Aorta (tissue), 5 donors: ENCODE measurements around the gene FGF9. TPM values are rescaled to one million over a fixed set of nuclear protein-coding genes. Genes with fewer than 3 reads are reported as not detected.

ENCODE experiments used
- ATAC-seq: fragments of 200-7000 bp; cut with Tn5 transposase; one replicate; pipeline ENCODE4 v1.9.1; 2022; ENCODE audit warnings: moderate library complexity; ENCODE audit not compliant: low FRiP score
- DNase-seq, 2 donors: peaks; one replicate each; pipeline ENCODE4 v3.0.0-alpha.2; 2020
- H3K27ac ChIP-seq, 2 donors: one replicate each; pipeline ENCODE4 v1.5.1; 2013; ENCODE audit warnings: low read length in 2 of 2, mild to moderate bottlenecking in 2 of 2, moderate library complexity in 2 of 2, control low read depth in 1 of 2, inconsistent platforms in 1 of 2, low read depth in 1 of 2
- H3K27me3 ChIP-seq, 2 donors: one replicate each; pipeline ENCODE4 v1.6.1; 2013; ENCODE audit warnings: control low read depth in 1 of 2, low read length in 1 of 2, mild to moderate bottlenecking in 1 of 2, moderate library complexity in 1 of 2; ENCODE audit not compliant: insufficient read depth in 2 of 2, control insufficient read depth in 1 of 2
- H3K36me3 ChIP-seq, 2 donors: one replicate each; pipeline ENCODE4 v1.6.1; 2013; ENCODE audit warnings: control low read depth in 1 of 2, low read length in 1 of 2, mild to moderate bottlenecking in 1 of 2; ENCODE audit not compliant: insufficient read depth in 2 of 2, control insufficient read depth in 1 of 2
- H3K4me1 ChIP-seq, 2 donors: one replicate each; pipeline ENCODE4 v1.6.1; 2013; ENCODE audit warnings: low read length in 2 of 2, control low read depth in 1 of 2, mild to moderate bottlenecking in 1 of 2, moderate library complexity in 1 of 2; ENCODE audit not compliant: insufficient read depth in 2 of 2, control insufficient read depth in 1 of 2
- H3K4me3 ChIP-seq, 2 donors: one replicate each; pipeline ENCODE4 v1.5.1; 2013; ENCODE audit warnings: low read length in 2 of 2, control low read depth in 1 of 2, mild to moderate bottlenecking in 1 of 2
- H3K9me3 ChIP-seq: one replicate; pipeline ENCODE4 v1.6.1; 2013; ENCODE audit warnings: mild to moderate bottlenecking, low read length; ENCODE audit not compliant: control insufficient read depth
- WGBS, 2 donors: extraction: QIAGEN DNeasy Blood & Tissue Kit; methylation state at CpG; one replicate each; pipeline ENCODE4 v1.1.7; 2013; 5-methylcytosine and 5-hydroxymethylcytosine counted together
- intact Hi-C, 2 donors: fragments of 100-400 bp; cut with DNase I; formaldehyde crosslinking; loops; one replicate each; pipeline versions ENCODE4 v1.14.2 to v1.15.0; 2022
- long read RNA-seq, 2 donors: library from polyadenylated mRNA; unstranded; transcript quantifications; one replicate each; pipeline ENCODE4 v2.0.0, GENCODE V29; 2020 to 2021
- polyA plus RNA-seq, 2 donors: library from polyadenylated mRNA; stranded (reverse); fragments of 200-250 nt; gene quantifications; one replicate each; pipeline ENCODE4 v1.2.3, GENCODE V29; 2013
- total RNA-seq, 2 donors: library from RNA; stranded (reverse); fragmentation: NEBNext Ultra II Directional; extraction: Animal tissue kit (Norgen Biotek cat#: 25700); gene quantifications; one replicate each; pipeline ENCODE4 v1.2.1, GENCODE V29; 2021
- donor health status: healthy with polysubstance abuse.
- donor health status: Bipolar disorder and iron deficiency.
- donor health status: DM: no; HTN: no; CAD: no.
- donor health status: DM: no; HTN: no; CAD: no.
- donor health status: DM: yes; HTN: yes; CAD: no.

FGF9 gene
- total RNA-seq (1 to 10 TPM in 1 of 2 donors, under 1 TPM in 1; 0.62 to 6.1 TPM), polyA plus RNA-seq (not detected)
- long read RNA-seq, donor 1: 0 reads
- long read RNA-seq, donor 2, full-length matches to known transcripts: 2 of 6 reads
- long read RNA-seq, donor 2, partial matches to known transcripts: 0 of 6 reads
- long read RNA-seq, donor 2, other reads (novel, unspliced or antisense): 4 of 6 reads

DNA sequence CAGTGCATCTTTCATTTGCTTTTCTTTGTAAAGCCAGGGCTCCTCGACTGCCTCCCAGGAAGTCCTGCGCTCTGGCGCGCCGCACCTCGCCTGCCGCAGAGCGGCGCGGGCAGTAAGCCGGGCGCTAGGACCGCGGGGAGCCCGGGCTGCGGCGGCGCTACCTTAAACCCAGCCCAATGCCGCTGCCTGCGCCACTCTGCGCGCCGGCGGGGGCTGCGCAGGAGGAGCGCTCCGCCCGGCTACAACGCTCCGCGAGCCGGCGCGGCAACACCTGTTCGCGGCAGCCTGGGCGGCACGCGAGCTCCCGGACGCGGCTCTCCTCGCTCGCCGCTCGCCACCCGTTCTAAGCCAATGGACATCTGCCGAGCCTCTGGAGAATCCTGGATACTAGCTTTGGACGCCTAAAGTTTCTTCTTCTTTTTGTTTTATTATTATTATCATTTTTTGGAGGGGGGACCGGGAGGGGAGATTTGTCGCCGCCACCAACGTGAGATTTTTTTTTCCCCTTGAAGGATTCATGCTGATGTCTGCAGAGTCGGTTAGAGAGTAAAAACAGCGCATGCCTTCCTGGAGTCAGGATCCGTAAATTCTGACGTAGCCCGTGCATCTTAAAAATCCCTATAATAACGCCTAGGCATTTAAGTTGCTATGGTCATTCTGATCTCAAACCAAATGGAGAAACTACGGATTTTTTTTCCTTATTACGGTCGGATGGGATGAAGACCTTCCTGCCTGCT is at the start of gene FGF9:
TSS of gene FGF9 (plus strand) at position 191 of the 737 bp plus-strand sequence. CDS start 840 bp downstream, outside the sequence.
- H3K36me3 ChIP-seq: no peaks in the 10 kb centered on the region
- no peaks in the 10 kb centered on the region for H3K9me3 ChIP-seq
- WGBS, 2 donors: 0 to 1% methylated on average over 62 of the region's 62 CpGs
- no peak within 1 kb of the TSS for H3K27ac ChIP-seq
- intact Hi-C loops: no loop called here
- peak within 1 kb of the TSS; percentile 37 to 74 for H3K4me3 ChIP-seq
- no peaks in the 10 kb centered on the region for H3K4me1 ChIP-seq
- peaks cover 0 to 2% of the 10 kb centered on the region in 2 donors for H3K27me3 ChIP-seq
- DNase-seq (peak; percentile 79 to 88), ATAC-seq (peak; percentile 91)

DNA sequence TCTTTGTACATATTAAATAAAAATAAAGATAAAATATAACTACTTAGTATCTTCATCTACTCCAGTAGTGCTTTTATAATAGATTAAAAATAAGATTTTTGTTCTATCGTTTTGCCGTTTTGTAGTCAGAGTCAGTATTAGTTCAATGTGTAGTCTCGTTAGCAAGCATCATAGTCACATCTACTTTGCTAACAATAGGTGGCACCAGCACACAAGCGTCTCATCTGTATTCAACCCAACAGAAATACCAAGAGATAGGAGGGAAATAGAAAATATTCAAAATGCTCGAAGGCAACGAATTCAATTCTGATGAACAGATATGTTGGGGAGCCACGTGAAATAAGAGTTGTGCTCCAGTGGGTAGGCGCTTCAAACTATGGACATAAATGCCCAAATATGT is 45.5 kb upstream of the FGF9 start:
- peaks cover 0 to 2% of the 10 kb centered on the region in 2 donors for H3K27me3 ChIP-seq
- H3K27ac ChIP-seq: no peak overlapping the region
- ATAC-seq: no peak
- H3K4me3 ChIP-seq: no peak overlapping the region
- no peaks in the 10 kb centered on the region for H3K4me1 ChIP-seq
- no peaks in the 10 kb centered on the region for H3K36me3 ChIP-seq
- H3K9me3 ChIP-seq: no peaks in the 10 kb centered on the region
- DNase-seq: no peak
- 48 to 55% methylated on average over 8 of the region's 8 CpGs for WGBS, 2 donors
- intact Hi-C loops: no loop called here

- Histone ChIP-seq H3K27ac (no peak overlapping the region), H3K4me3 (no peak overlapping the region), H3K4me1 (no peaks in the 10 kb centered on the region), H3K27me3 (no peaks in the 10 kb centered on the region), H3K36me3 (no peaks in the 10 kb centered on the region), H3K9me3 (no peaks in the 10 kb centered on the region)
- ATAC-seq: no peak
- DNase-seq: no peak
- intact Hi-C loops: loop anchor here in 1 of 2 donors (10.0 kb wide), 1 partner anchor 1123 kb away; no protein-coding TSS in a partner anchor
These were observed 38.7 kb upstream of the FGF9 start for GRCh38 chr13:21632196-21632595.

DNA sequence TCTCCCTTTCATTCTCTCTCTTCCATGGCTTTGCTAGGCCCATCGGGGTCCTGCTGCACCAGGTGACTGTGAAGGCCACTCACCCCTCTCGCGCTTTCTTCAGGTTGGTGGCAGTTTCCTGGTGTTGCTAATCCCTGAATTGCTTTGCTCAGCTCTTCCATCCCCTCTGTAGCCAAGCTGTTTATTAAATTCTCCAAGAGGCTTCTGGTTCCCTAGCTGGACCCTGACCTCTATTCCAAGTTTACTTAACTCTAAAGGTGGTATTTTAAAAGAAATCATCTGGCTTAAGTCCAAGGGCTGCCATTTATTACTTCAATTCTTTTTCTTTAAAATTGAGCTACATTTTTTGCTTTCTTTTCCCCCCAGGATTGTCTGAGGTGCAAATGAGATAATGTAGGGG is 34.2 kb upstream of the FGF9 start:
- 89 to 93% methylated on average over 3 of the region's 3 CpGs for WGBS, 2 donors
- Histone ChIP-seq H3K4me3 (no peak overlapping the region), H3K36me3 (no peaks in the 10 kb centered on the region), H3K9me3 (no peaks in the 10 kb centered on the region), H3K27ac (no peak overlapping the region), H3K4me1 (no peaks in the 10 kb centered on the region), H3K27me3 (no peaks in the 10 kb centered on the region)
- ATAC-seq: no peak
- no peak for DNase-seq
- intact Hi-C loops: loop anchor here (5.0 to 10.0 kb wide), 3 partner anchors 641 to 1121 kb away; no protein-coding TSS in a partner anchor

DNA sequence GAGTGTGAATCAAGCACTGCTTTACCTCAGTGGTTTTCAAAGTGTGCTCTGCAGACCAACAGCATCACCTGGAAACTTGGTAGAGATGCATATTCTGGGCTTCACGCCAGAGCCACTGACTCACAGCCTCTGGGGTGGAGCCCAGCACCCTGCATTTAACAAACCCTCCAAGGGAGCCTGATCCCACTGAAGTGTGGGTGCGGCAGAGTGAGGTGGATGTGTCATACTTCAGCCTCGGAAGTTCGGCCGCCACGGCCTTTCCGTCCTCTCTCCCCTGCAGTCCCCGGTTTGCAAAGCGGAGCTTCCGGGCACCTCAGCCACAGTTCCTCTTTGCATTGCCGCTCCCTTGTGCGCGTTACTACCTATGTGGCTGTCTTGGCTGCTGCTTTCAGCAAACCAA is 33.6 kb upstream of the FGF9 start:
- ATAC-seq: no peak
- Histone ChIP-seq H3K4me3 (no peak overlapping the region), H3K36me3 (no peaks in the 10 kb centered on the region), H3K4me1 (no peaks in the 10 kb centered on the region), H3K27me3 (no peaks in the 10 kb centered on the region), H3K27ac (no peak overlapping the region), H3K9me3 (no peaks in the 10 kb centered on the region)
- intact Hi-C loops: loop anchor here (5.0 to 10.0 kb wide), 3 partner anchors 640 to 1120 kb away; no protein-coding TSS in a partner anchor
- WGBS, 2 donors: 83 to 89% methylated on average over 13 of the region's 13 CpGs
- DNase-seq: peak in 1 of 2 donors; percentile 47

DNA sequence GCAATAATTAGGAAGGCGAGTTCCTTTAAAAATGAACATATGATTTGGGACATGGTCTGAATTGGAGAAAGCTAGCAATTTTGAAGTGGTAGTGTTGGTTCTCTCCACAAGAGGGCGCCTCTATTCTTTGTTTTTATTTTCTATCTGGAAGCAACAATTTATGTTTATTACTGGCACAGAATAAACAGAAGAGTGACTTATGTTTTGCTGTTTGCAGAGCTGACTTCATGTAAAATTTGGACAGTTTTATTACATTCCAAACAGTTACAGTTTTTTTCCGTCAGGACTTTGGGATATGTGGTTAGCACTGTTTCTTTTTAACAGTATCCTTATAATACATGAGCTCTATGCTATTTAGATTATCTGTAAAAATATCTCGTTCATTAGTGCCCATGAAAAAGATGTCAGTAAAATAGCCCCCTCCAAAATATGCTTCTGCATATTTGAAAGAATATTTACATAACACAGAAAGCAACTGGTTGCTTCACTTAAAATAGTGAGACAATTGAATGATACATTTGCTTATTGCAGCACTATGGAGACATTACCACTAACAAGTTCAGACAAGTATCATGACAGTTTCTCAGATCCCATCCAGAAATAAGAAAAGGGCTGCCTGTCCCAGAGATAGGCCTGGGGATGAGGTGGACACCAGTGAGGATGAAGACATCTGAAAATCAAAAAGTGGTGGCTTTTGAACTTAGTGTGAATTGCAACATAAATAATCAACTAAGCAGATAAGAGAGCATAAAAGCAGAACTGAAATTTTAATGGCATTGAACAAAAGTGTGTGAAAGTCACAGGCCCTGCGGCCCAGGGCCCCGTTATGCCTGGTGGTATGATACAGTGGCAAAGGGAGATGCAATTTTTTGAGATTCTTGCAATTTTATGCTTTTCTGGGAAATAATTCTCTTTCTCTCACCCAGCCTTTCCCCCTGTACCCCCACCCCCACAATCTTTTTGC is 32.3 kb upstream of the FGF9 start:
- H3K4me3 ChIP-seq: no peak overlapping the region
- H3K9me3 ChIP-seq: no peaks in the 10 kb centered on the region
- H3K4me1 ChIP-seq: no peaks in the 10 kb centered on the region
- no peak overlapping the region for H3K27ac ChIP-seq
- WGBS, 2 donors: 47 to 50% methylated on average over 6 of the region's 6 CpGs
- H3K27me3 ChIP-seq: no peaks in the 10 kb centered on the region
- peak; percentile 59 for ATAC-seq
- intact Hi-C loops: loop anchor here (5.0 to 10.0 kb wide), 3 partner anchors 639 to 1119 kb away; no protein-coding TSS in a partner anchor
- H3K36me3 ChIP-seq: no peaks in the 10 kb centered on the region
- DNase-seq: no peak

DNA sequence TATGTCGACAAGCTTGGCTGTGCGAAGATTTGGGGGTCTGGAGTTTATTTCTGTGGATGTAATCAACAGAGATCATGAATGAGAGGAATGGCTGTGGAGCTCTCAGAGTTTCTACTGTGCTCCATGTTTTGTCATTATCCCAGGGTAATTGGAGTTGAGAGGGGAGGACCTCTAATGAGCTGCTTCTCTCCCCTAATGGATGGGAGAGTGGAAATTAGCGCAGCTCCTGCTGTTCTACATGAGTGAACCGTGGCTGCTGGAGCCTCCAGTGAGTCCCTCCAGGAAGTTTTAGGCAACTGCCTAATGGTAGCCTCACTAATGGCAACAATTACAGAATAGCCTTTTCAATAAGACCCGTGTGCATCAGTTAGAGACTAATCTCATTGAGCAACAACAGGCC is 31.3 kb upstream of the FGF9 start:
- intact Hi-C loops: loop anchor here (5.0 to 10.0 kb wide), 3 partner anchors 638 to 1118 kb away; no protein-coding TSS in a partner anchor
- Histone ChIP-seq H3K4me1 (no peaks in the 10 kb centered on the region), H3K27me3 (no peaks in the 10 kb centered on the region), H3K4me3 (no peak overlapping the region), H3K27ac (no peak overlapping the region), H3K36me3 (no peaks in the 10 kb centered on the region), H3K9me3 (no peaks in the 10 kb centered on the region)
- ATAC-seq (no peak), DNase-seq (no peak)
- 83 to 85% methylated on average over 5 of the region's 5 CpGs for WGBS, 2 donors

DNA sequence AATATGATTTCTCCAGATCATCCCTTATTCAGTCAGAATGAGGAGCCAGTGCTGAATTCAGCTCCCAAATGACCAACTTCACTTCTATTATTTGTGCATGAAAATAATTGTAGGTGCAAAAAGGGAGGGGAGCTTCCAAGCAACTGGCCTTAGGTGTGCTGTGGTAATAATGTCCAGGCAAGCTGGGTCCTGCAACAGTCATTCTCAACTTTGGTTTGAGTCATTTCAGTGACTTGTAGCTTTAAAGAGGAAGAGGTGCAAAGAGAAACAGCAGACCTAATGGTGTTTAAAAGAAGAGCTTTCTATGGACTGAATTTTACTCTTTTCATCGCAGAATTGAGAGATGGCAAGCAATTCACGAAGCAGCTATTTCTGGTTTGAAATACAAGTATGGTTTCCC is 29.2 kb upstream of the FGF9 start:
- 65 to 68% methylated on average over 2 of the region's 2 CpGs for WGBS, 2 donors
- no peak overlapping the region for H3K27ac ChIP-seq
- H3K4me1 ChIP-seq: no peaks in the 10 kb centered on the region
- no peaks in the 10 kb centered on the region for H3K9me3 ChIP-seq
- intact Hi-C loops: no loop called here
- no peak overlapping the region for H3K4me3 ChIP-seq
- H3K27me3 ChIP-seq: no peaks in the 10 kb centered on the region
- ATAC-seq: no peak
- no peaks in the 10 kb centered on the region for H3K36me3 ChIP-seq
- no peak for DNase-seq
